Stomach (tissue), 9 donors: ENCODE data around the gene PTPRCAP. TPM values are rescaled to one million over a fixed set of nuclear protein-coding genes. Genes with fewer than 3 reads are reported as not detected.

Experiments used
- DNase-seq, 2 donors: peaks; one replicate each; pipeline versions ENCODE4 v3.0.0 to v3.0.0-alpha.2; 2013 to 2019
- H3K27ac ChIP-seq, 5 donors: fragments of 200-600 bp in 4 of 5; sonication (generic) in 4 of 5; one replicate each; pipeline ENCODE4 v1.5.1; 2013 to 2019; ENCODE audit warnings: mild to moderate bottlenecking in 1 of 5, moderate library complexity in 1 of 5
- H3K27me3 ChIP-seq, 3 donors: fragments of 200-600 bp; sonication (generic); one replicate each; pipeline ENCODE4 v1.5.1; 2017 to 2019; ENCODE audit warnings: mixed run types in 1 of 3
- H3K36me3 ChIP-seq, 4 donors: fragments of 200-600 bp; sonication (generic); 1 replicate in 3 of 4; 2 replicates in 1 of 4; pipeline ENCODE4 v1.5.1; 2016 to 2019
- H3K4me1 ChIP-seq, 4 donors: fragments of 200-600 bp; sonication (generic); one replicate each; pipeline ENCODE4 v1.5.1; 2016 to 2019
- H3K4me3 ChIP-seq, 4 donors: fragments of 200-600 bp; sonication (generic) in 3 of 4; one replicate each; pipeline ENCODE4 v1.5.1; 2016 to 2019; ENCODE audit warnings: mild to moderate bottlenecking in 1 of 4
- H3K9me3 ChIP-seq, 4 donors: fragments of 200-600 bp; sonication (generic); one replicate each; pipeline ENCODE4 v1.5.1; 2016 to 2019
- CTCF ChIP-seq, 7 experiments: fragments of 450-650 bp in 4 of 7; fragments of 200-600 bp in 3 of 7; sonication (generic) in 3 of 7; IDR thresholded peaks; one replicate each; pipeline ENCODE4 v1.5.1; 2016 to 2019; ENCODE audit warnings: antibody characterized with exemption in 7 of 7, control low read depth in 2 of 7, mild to moderate bottlenecking in 1 of 7
- EP300 ChIP-seq: sonication (generic); formaldehyde crosslinking; IDR thresholded peaks from one replicate; pipeline ENCODE4 v1.6.1; 2017; ENCODE audit warnings: antibody characterized with exemption
- POLR2A ChIP-seq, 4 donors: fragments of 450-650 bp; IDR thresholded peaks; one replicate each; pipeline ENCODE4 v1.6.1; 2016; ENCODE audit warnings: antibody characterized with exemption in 4 of 4, control low read depth in 2 of 4, mild to moderate bottlenecking in 1 of 4, moderate library complexity in 1 of 4
- POLR2AphosphoS5 ChIP-seq, 3 donors: sonication (generic); formaldehyde crosslinking; IDR thresholded peaks; one replicate each; pipeline ENCODE4 v1.6.1; 2016; ENCODE audit warnings: antibody characterized with exemption in 3 of 3
- WGBS, 5 donors: extraction: QIAGEN DNeasy Blood & Tissue Kit in 3 of 5; methylation state at CpG; one replicate each; pipeline versions ENCODE4 v1.1.5 to v1.1.7; 2013 to 2018; 5-methylcytosine and 5-hydroxymethylcytosine counted together
- intact Hi-C: fragments of 100-400 bp; cut with DNase I; formaldehyde crosslinking; loops from one replicate; pipeline ENCODE4 v1.15.1; 2023; ENCODE audit warnings: low total_unique reads
- polyA plus RNA-seq, 3 donors: library from polyadenylated mRNA; stranded (reverse); fragments of 200-250 nt; gene quantifications; one replicate each; pipeline ENCODE4 v1.2.3, GENCODE V29; 2013
- total RNA-seq, 5 donors: library from RNA; depleted of rRNA; stranded (reverse); fragments of >200 nt; gene quantifications; one replicate each; pipeline versions ENCODE4 v1.1.0 to v1.2.3, GENCODE V29; 2014 to 2016
- donor health status: healthy with polysubstance abuse.
- donor health status: Bipolar disorder and iron deficiency.
- donor health status: healthy.

The PTPRCAP gene
- total and polyA plus RNA-seq, 8 donors, result 1.7 to 25.3 (median 9.9) TPM; not detected in 2

DNA sequence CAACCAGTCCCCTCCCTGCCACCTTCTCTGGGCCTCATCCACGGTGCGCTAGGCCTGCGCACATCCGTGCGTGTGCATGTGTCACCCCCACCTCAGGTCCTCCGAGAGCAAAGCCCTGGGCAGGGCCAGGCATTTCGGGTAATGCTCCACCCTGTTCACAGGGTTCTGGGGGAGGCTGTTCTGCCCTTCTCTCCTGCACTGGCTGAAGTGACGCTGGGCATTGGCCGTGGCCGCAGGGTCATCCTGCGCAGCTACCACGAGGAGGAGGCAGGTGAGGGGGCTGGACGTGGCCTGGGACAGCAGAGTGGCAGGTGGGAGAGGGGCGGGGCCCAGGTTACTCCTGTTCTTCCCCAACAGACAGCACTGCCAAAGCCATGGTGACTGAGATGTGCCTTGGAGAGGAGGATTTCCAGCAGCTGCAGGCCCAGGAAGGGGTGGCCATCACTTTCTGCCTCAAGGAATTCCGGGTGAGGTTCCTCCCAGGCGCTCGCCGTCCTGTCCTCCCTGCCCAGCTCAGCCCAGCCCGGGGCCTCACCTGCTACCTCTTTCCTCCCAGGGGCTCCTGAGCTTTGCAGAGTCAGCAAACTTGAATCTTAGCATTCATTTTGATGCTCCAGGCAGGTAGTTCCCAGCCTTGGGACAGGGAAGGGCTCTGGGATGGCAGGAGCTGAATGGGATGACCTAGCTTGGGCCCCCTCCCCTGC is 41.8 kb downstream of the PTPRCAP start:
- Histone ChIP-seq H3K27me3 (no peaks in the 10 kb centered on the region), H3K4me1 (peaks cover 30 to 73% (median 64%) of the 10 kb centered on the region in 4 donors), H3K9me3 (no peaks in the 10 kb centered on the region), H3K27ac (no peak overlapping the region), H3K4me3 (no peak overlapping the region), H3K36me3 (peaks cover 28 to 74% (median 64%) of the 10 kb centered on the region in 4 donors)
- 77 to 83% (median 80%) methylated on average over 18 to 19 of the region's 19 CpGs for WGBS, 5 donors
- TF ChIP-seq EP300 (no peak), POLR2A (IDR thresholded peaks at IDR 0.05) (no peak), CTCF (IDR thresholded peaks at IDR 0.05) (no peak), POLR2AphosphoS5 (IDR thresholded peaks at IDR 0.05) (no peak)
- intact Hi-C loops, result loop anchor here (10.0 kb wide), 1 partner anchor 99 kb away; no protein-coding TSS in a partner anchor
- DNase-seq, result no peak

GRCh38 chr11:67393990-67394389 is 43.5 kb downstream of the PTPRCAP start:
- TF ChIP-seq POLR2A (IDR thresholded peaks at IDR 0.05) (no peak), EP300 (no peak), CTCF (IDR thresholded peaks at IDR 0.05) (no peak), POLR2AphosphoS5 (IDR thresholded peaks at IDR 0.05) (no peak)
- H3K36me3 ChIP-seq, result peaks cover 21 to 58% (median 52%) of the 10 kb centered on the region in 4 donors
- H3K4me1 ChIP-seq, result peaks cover 16 to 71% (median 57%) of the 10 kb centered on the region in 4 donors
- H3K27ac ChIP-seq, result no peak overlapping the region
- DNase-seq, result no peak
- no peak overlapping the region for H3K4me3 ChIP-seq
- H3K9me3 ChIP-seq, result no peaks in the 10 kb centered on the region
- intact Hi-C loops, result loop anchor here (10.0 kb wide), 1 partner anchor 101 kb away; no protein-coding TSS in a partner anchor
- H3K27me3 ChIP-seq, result no peaks in the 10 kb centered on the region
- 65 to 83% (median 73%) methylated on average over 4 to 5 of the region's 5 CpGs for WGBS, 5 donors

- Histone ChIP-seq H3K9me3 (no peaks in the 10 kb centered on the region), H3K36me3 (peaks cover 16 to 52% (median 47%) of the 10 kb centered on the region in 4 donors), H3K4me3 (no peak overlapping the region), H3K4me1 (peaks cover 14 to 66% (median 52%) of the 10 kb centered on the region in 4 donors), H3K27ac (no peak overlapping the region), H3K27me3 (no peaks in the 10 kb centered on the region)
- TF ChIP-seq POLR2AphosphoS5 (IDR thresholded peaks at IDR 0.05), result no peak
- no peak for TF ChIP-seq POLR2A (IDR thresholded peaks at IDR 0.05)
- no peak for TF ChIP-seq EP300
- no peak for TF ChIP-seq CTCF (IDR thresholded peaks at IDR 0.05)
- intact Hi-C loops, result loop anchor here (10.0 kb wide), 1 partner anchor 101 kb away; no protein-coding TSS in a partner anchor
- no peak for DNase-seq
- WGBS, 5 donors, result 91 to 98% (median 95%) methylated on average over 17 to 18 of the region's 18 CpGs
Measured at GRCh38 chr11:67393437-67393836, 44.0 kb downstream of the PTPRCAP start.

- Histone ChIP-seq H3K4me3 (peak overlapping the region; percentile 67 to 96 (median 92)), H3K36me3 (peaks cover 4 to 40% (median 35%) of the 10 kb centered on the region in 4 donors), H3K9me3 (no peaks in the 10 kb centered on the region), H3K4me1 (peaks cover 14 to 54% (median 42%) of the 10 kb centered on the region in 4 donors), H3K27me3 (no peaks in the 10 kb centered on the region), H3K27ac (peak overlapping the region; percentile 83 to 90 (median 84))
- no peak for DNase-seq
- 6 to 11% (median 9%) methylated on average over 23 to 31 of the region's 31 CpGs for whole genome bisulfite sequencing, 5 donors
- intact Hi-C loops, result loop anchor here (10.0 kb wide), 1 partner anchor 103 kb away; no protein-coding TSS in a partner anchor
- no peak for TF ChIP-seq CTCF (IDR thresholded peaks at IDR 0.05)
- no peak for TF ChIP-seq EP300
- TF ChIP-seq POLR2AphosphoS5 (IDR thresholded peaks at IDR 0.05), result no peak
- TF ChIP-seq POLR2A (IDR thresholded peaks at IDR 0.05), result no peak
Measured at GRCh38 chr11:67392183-67392715, 45.2 kb downstream of the PTPRCAP start.
